GM18517 (cell line): ENCODE results near the gene AGBL4.
"Not testable (repeated sequence)": the region's sequence is repeated elsewhere in the genome, so short reads cannot be mapped to it uniquely, and the experiment has no call there.

ENCODE experiments used
- ATAC-seq: cut with Tn5 transposase; IDR thresholded peaks from one replicate; pipeline ENCODE4 v1.9.1; 2021; ENCODE audit warnings: mild to moderate bottlenecking, moderate library complexity; ENCODE audit not compliant: unreplicated experiment

Gene AGBL4

GRCh38 chr1:49051647-49052046, 972.1 kb downstream of the AGBL4 start:
- ATAC-seq, result no peak

- ATAC-seq, result no peak
These were observed 973.7 kb downstream of the AGBL4 start for GRCh38 chr1:49050041-49050440.

GRCh38 chr1:49048188-49048587, 975.6 kb downstream of the AGBL4 start:
- ATAC-seq, result no peak

GRCh38 chr1:49046305-49046704, 977.4 kb downstream of the AGBL4 start:
- no peak for ATAC-seq

- ATAC-seq, result no peak
These were observed 978.4 kb downstream of the AGBL4 start for GRCh38 chr1:49045371-49045770.

- ATAC-seq, result no peak
These were observed 987.1 kb downstream of the AGBL4 start for GRCh38 chr1:49036700-49037099.

- ATAC-seq, result no peak
These were observed 995.4 kb downstream of the AGBL4 start for GRCh38 chr1:49028396-49028795.

- ATAC-seq, result no peak
These were observed 997.4 kb downstream of the AGBL4 start for GRCh38 chr1:49026230-49026811.

- ATAC-seq, result no peak
These were observed 1007.5 kb downstream of the AGBL4 start for GRCh38 chr1:49016030-49016977.

- no peak for ATAC-seq
These were observed 1010.7 kb downstream of the AGBL4 start for GRCh38 chr1:49013079-49013478.

- not testable (repeated sequence) for ATAC-seq
These were observed 1020.8 kb downstream of the AGBL4 start for GRCh38 chr1:49002981-49003380.

GRCh38 chr1:48999321-48999720, 1024.4 kb downstream of the AGBL4 start:
- no peak for ATAC-seq

- no peak for ATAC-seq
These were observed 1027.4 kb downstream of the AGBL4 start for GRCh38 chr1:48996311-48996710.

- no peak for ATAC-seq
These were observed 1035.0 kb downstream of the AGBL4 start for GRCh38 chr1:48988633-48989197.

GRCh38 chr1:48979940-48980339, 1043.8 kb downstream of the AGBL4 start:
- ATAC-seq, result no peak

GRCh38 chr1:48978413-48978812, 1045.3 kb downstream of the AGBL4 start:
- no peak for ATAC-seq

- ATAC-seq, result no peak
These were observed 1046.5 kb downstream of the AGBL4 start for GRCh38 chr1:48977273-48977672.

- no peak for ATAC-seq
These were observed 1053.8 kb downstream of the AGBL4 start for GRCh38 chr1:48969971-48970370.

GRCh38 chr1:48967318-48967717, 1056.4 kb downstream of the AGBL4 start:
- ATAC-seq, result no peak

- ATAC-seq, result no peak
These were observed 1057.2 kb downstream of the AGBL4 start for GRCh38 chr1:48966583-48966982.

GRCh38 chr1:48960320-48960719, 1063.4 kb downstream of the AGBL4 start:
- ATAC-seq, result no peak

- ATAC-seq, result no peak
These were observed 1068.0 kb downstream of the AGBL4 start for GRCh38 chr1:48955774-48956173.
